Gastrocnemius medialis (tissue), 4 donors: ENCODE data around the gene ESPN. TPM values are rescaled to one million over a fixed set of nuclear protein-coding genes. Genes with fewer than 3 reads are reported as not detected.

Experiments
- ATAC-seq, 2 donors: fragments of 150-250 bp; one replicate each; pipeline ENCODE4 v1.9.1; 2016
- DNase-seq, 2 donors: peaks; one replicate each; pipeline ENCODE4 v3.0.0-alpha.2; 2019
- H3K27ac ChIP-seq, 4 donors: fragments of 200-600 bp; sonication (generic); 1 replicate in 1 of 4; 2 replicates in 3 of 4; pipeline ENCODE4 v1.5.1; 2016 to 2018; ENCODE audit warnings: mild to moderate bottlenecking in 2 of 4, moderate library complexity in 1 of 4
- H3K27me3 ChIP-seq, 3 donors: fragments of 200-600 bp; sonication (generic) in 2 of 3; 1 replicate in 1 of 3; 2 replicates in 2 of 3; pipeline versions ENCODE4 v1.5.1 to v1.6.0; 2016 to 2019; ENCODE audit warnings: mild to moderate bottlenecking in 1 of 3, moderate library complexity in 1 of 3
- H3K36me3 ChIP-seq, 2 donors: fragments of 200-600 bp; sonication (generic) in 1 of 2; one replicate each; pipeline ENCODE4 v1.5.1; 2017 to 2018
- H3K4me1 ChIP-seq, 2 donors: fragments of 200-600 bp; sonication (generic) in 1 of 2; one replicate each; pipeline ENCODE4 v1.5.1; 2016 to 2017; ENCODE audit warnings: mild to moderate bottlenecking in 2 of 2
- H3K4me3 ChIP-seq, 4 donors: fragments of 200-600 bp; sonication (generic) in 3 of 4; 1 replicate in 1 of 4; 2 replicates in 3 of 4; pipeline ENCODE4 v1.5.1; 2016 to 2019; ENCODE audit warnings: mild to moderate bottlenecking in 2 of 4
- H3K9me3 ChIP-seq, 3 donors: fragments of 200-600 bp; sonication (generic) in 2 of 3; 1 replicate in 1 of 3; 2 replicates in 2 of 3; pipeline ENCODE4 v1.5.1; 2016 to 2019
- POLR2A ChIP-seq, 2 donors: fragments of 450-650 bp; IDR thresholded peaks; one replicate each; pipeline ENCODE4 v1.6.1; 2017; ENCODE audit warnings: antibody characterized with exemption in 2 of 2, mild to moderate bottlenecking in 2 of 2, moderate library complexity in 2 of 2
- in situ Hi-C, 4 donors: fragments of 200-750 bp; cut with MboI; loops; one replicate each; pipeline versions ENCODE4 v1.15.0 to v1.8.0; 2017; ENCODE audit warnings: low sequenced_read_pairs in 4 of 4
- intact Hi-C: fragments of 100-400 bp; cut with DNase I; formaldehyde crosslinking; loops from one replicate; pipeline ENCODE4 v1.15.1; 2023; ENCODE audit warnings: low total_unique reads
- total RNA-seq, 4 donors: library from RNA; depleted of rRNA; stranded (reverse); fragments of >200 nt; gene quantifications; one replicate each; pipeline versions ENCODE4 v1.1.0 to v1.2.3, GENCODE V29; 2016
- TF ChIP-seq, protein P1 (sequence below), 5 experiments: fragments of 450-650 bp in 3 of 5; fragments of 200-600 bp in 2 of 5; sonication (generic) in 2 of 5; IDR thresholded peaks in 4 of 5; conservative IDR thresholded peaks in 1 of 5; 1 replicate in 4 of 5; 2 replicates in 1 of 5; pipeline ENCODE4 v1.5.1; 2016 to 2019; ENCODE audit warnings: antibody characterized with exemption in 5 of 5, mild to moderate bottlenecking in 3 of 5, moderate library complexity in 3 of 5

ESPN gene
- total RNA-seq, 4 donors from 2014 or later: 0.41 TPM; not detected in 3

DNA sequence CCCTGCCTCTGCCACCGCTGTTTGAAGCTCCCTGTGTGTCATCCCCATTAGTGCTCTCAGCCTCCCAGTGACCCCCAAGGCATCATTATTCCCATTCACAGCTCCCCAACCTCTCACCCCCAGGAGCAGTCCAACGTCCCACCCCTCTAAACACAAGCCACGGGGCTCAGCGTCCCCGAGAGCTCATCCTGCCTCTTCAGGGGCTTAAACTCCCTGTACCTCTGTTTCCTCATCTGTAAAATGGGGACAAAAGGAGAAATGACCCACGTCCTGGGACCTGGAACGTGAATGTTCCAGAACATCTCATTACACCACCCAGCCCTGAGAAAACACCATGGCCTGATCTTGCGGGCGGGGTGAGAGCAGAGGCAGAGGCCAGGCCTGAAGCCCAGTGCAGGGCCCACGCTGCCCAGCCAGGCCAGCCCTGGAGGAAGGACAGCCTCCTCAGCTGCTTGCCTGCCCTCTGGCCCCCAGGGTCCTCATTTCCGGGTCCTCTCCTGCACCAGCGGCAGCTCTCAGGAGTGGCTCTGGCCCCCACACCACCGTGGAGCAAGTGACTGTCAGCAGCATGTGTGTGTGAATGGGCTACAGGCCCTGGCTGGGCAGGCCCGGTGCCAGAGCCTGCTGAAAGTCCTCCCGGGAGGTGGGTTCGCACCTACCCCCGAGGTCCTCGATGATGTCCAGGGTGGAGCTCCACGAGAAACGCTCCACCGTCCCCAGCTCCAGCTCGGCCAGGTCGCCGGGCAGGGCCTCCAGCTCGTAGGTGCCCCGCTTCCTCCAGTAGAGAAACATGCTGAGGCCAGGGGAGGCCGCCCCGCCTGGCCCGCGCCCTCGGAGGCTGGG is 81.0 kb downstream of the ESPN start:
- Histone ChIP-seq H3K27ac (no peak overlapping the region), H3K4me1 (peaks cover 14 to 19% of the 10 kb centered on the region in 2 donors), H3K4me3 (no peak overlapping the region), H3K36me3 (no peaks in the 10 kb centered on the region), H3K9me3 (no peaks in the 10 kb centered on the region), H3K27me3 (no peaks in the 10 kb centered on the region)
- no peak for TF ChIP-seq POLR2A (IDR thresholded peaks at IDR 0.05)
- TF ChIP-seq, protein P1, sequence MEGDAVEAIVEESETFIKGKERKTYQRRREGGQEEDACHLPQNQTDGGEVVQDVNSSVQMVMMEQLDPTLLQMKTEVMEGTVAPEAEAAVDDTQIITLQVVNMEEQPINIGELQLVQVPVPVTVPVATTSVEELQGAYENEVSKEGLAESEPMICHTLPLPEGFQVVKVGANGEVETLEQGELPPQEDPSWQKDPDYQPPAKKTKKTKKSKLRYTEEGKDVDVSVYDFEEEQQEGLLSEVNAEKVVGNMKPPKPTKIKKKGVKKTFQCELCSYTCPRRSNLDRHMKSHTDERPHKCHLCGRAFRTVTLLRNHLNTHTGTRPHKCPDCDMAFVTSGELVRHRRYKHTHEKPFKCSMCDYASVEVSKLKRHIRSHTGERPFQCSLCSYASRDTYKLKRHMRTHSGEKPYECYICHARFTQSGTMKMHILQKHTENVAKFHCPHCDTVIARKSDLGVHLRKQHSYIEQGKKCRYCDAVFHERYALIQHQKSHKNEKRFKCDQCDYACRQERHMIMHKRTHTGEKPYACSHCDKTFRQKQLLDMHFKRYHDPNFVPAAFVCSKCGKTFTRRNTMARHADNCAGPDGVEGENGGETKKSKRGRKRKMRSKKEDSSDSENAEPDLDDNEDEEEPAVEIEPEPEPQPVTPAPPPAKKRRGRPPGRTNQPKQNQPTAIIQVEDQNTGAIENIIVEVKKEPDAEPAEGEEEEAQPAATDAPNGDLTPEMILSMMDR (IDR thresholded peaks at IDR 0.05 in 4 of 5, conservative IDR thresholded peaks at IDR 0.05 in 1 of 5): no peak
- intact Hi-C loops (no loop called here), in situ Hi-C loops (no loop called here)
- DNase-seq (no peak), ATAC-seq (no peak)

DNA sequence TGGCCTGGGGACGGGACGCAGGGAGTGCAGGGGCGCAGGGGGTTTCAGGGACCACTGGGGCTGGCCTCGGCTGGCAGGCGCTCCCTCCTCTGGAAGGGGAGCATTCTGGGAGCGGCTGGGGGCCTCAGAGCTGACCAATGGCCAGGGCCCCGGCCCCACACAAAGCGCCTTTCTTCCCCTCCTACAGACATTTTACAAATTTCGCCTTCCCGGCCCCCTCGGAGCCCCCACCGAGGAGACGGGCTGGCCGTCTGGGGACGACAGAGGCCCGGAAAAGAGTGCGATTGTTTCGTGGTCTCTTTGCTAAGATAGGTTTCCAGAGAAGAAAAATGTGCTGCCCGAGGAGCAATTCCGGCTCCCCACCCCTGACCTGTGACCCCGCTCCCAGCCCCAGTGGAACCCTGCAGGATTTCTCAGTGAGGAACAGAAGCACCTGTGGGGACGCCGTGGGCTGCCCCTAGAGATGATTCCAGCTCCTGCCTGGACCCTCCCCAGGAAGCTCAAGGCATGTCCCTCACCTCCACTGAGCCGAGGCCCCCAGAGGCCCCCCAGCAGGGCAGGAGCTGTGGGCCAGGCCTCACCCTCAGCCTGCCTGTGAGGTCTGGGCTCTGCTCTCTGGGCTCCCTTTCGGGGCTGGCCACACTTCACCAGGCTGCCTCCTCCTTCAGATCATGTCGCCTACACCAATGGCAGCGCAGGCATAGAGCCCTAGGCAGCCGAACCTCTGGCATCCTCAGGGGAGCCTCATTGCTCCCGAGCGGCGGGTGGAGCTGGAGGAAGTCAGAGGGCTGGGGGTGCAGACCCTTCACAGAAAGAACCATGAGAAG is 81.8 kb downstream of the ESPN start:
- Histone ChIP-seq H3K27ac (no peak overlapping the region), H3K9me3 (no peaks in the 10 kb centered on the region), H3K27me3 (no peaks in the 10 kb centered on the region), H3K4me3 (no peak overlapping the region), H3K4me1 (peaks cover 11 to 14% of the 10 kb centered on the region in 2 donors), H3K36me3 (no peaks in the 10 kb centered on the region)
- no peak for TF ChIP-seq POLR2A (IDR thresholded peaks at IDR 0.05)
- TF ChIP-seq, protein P1 (IDR thresholded peaks at IDR 0.05 in 4 of 5, conservative IDR thresholded peaks at IDR 0.05 in 1 of 5): no peak
- in situ Hi-C loops: no loop called here
- DNase-seq (no peak), ATAC-seq (no peak)
- intact Hi-C loops: no loop called here

DNA sequence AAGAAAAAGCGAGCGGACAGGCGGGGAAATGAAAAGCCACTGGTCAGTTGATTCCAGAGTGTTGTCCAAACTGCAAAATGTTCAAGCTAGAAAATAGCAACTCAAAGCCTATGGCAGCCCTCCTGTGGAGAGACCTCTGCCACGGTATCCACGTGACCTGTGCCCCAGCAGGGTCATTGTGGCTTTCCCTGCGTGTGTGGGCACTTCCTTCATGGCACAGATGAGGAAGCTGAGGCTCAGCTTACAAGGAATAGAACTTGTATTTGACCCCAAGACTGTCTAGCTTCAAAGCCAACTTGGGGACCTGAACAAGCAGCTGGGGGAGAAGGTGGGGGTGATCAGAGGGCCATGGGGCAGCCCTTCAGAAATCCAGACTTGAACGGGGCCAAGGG is 82.5 kb downstream of the ESPN start:
- in situ Hi-C loops: no loop called here
- TF ChIP-seq, protein P1 (IDR thresholded peaks at IDR 0.05 in 4 of 5, conservative IDR thresholded peaks at IDR 0.05 in 1 of 5): no peak
- TF ChIP-seq POLR2A (IDR thresholded peaks at IDR 0.05): no peak
- Histone ChIP-seq H3K9me3 (no peaks in the 10 kb centered on the region), H3K4me3 (no peak overlapping the region), H3K36me3 (no peaks in the 10 kb centered on the region), H3K27ac (no peak overlapping the region), H3K27me3 (no peaks in the 10 kb centered on the region), H3K4me1 (peaks cover 5 to 8% of the 10 kb centered on the region in 2 donors)
- intact Hi-C loops: no loop called here
- DNase-seq (no peak), ATAC-seq (peak in 1 of 2 donors; percentile 31)

DNA sequence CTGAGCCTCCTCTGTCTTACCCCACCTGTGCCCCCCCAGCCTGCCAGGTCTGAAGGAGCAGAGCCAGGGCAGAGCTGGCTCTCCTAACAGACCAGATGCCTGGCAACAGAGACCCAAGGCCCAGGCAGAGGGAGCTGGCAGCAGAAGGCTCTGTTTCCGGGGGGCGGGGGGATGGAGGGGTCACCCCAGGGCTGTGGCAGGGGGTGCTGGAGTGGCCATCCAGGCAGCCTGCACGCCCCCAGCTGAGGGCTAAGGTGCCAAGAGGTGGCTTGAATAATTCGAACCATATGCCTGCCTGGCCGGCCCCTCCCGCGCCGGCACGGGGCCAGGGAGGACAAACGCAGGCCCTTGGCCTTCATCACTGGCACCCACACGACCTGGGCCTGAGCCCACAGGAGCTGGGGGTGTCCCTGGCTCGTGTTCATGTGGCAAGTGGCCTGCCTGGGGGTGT is 82.9 kb downstream of the ESPN start:
- no peak for DNase-seq
- intact Hi-C loops: no loop called here
- H3K36me3 ChIP-seq: no peaks in the 10 kb centered on the region
- H3K27me3 ChIP-seq: no peaks in the 10 kb centered on the region
- no peak overlapping the region for H3K27ac ChIP-seq
- ATAC-seq: no peak
- H3K4me1 ChIP-seq: peaks cover under 1 to 4% of the 10 kb centered on the region in 2 donors
- H3K9me3 ChIP-seq: no peaks in the 10 kb centered on the region
- H3K4me3 ChIP-seq: no peak overlapping the region
- in situ Hi-C loops: no loop called here
- no peak for TF ChIP-seq POLR2A (IDR thresholded peaks at IDR 0.05)
- TF ChIP-seq, protein P1 (IDR thresholded peaks at IDR 0.05 in 4 of 5, conservative IDR thresholded peaks at IDR 0.05 in 1 of 5): no peak
